HL-60 (cell line): ENCODE measurements around the gene IBA57.
"Not testable (repeated sequence)": the region's sequence is repeated elsewhere in the genome, so short reads cannot be mapped to it uniquely, and the experiment has no call there.

Source experiments
- DNase-seq, 2 experiments: peaks; one replicate each; pipeline ENCODE4 v3.0.0-alpha.2; 2010 to 2020; ENCODE audit warnings: low read depth in 1 of 2, low spot score in 1 of 2
- H3K27ac ChIP-seq: fragments of 250-450 bp; sonication (Bioruptor Pico); replicated peaks from 2 replicates; pipeline ENCODE4 v1.5.1; 2020; ENCODE audit warnings: mild to moderate bottlenecking, moderate library complexity
- H3K27me3 ChIP-seq: fragments of 250-450 bp; sonication (Bioruptor Pico); 2 replicates; pipeline ENCODE4 v1.5.1; 2021; ENCODE audit warnings: mild to moderate bottlenecking, moderate library complexity; ENCODE audit not compliant: insufficient read depth, poor library complexity, severe bottlenecking
- H3K4me3 ChIP-seq: replicated peaks from 2 replicates; pipeline ENCODE4 v1.5.1; 2011; ENCODE audit warnings: mild to moderate bottlenecking, control low read depth, low read length; ENCODE audit not compliant: insufficient read depth
- GABPA ChIP-seq: IDR thresholded peaks from 2 replicates; pipeline ENCODE4 v1.6.1; 2012; ENCODE audit warnings: low read depth
- POLR2AphosphoS5 ChIP-seq: IDR thresholded peaks from 2 replicates; pipeline ENCODE4 v1.6.1; 2012; ENCODE audit warnings: low read depth
- SPI1 ChIP-seq: IDR thresholded peaks from 2 replicates; pipeline ENCODE4 v1.6.1; 2012; ENCODE audit warnings: low read depth, mild to moderate bottlenecking, borderline replicate concordance
- TF ChIP-seq, protein P1 (sequence below): IDR thresholded peaks from one replicate; pipeline ENCODE4 v1.5.1; 2011; ENCODE audit warnings: low read length, control low read depth, inconsistent platforms; ENCODE audit not compliant: insufficient read depth
- TF ChIP-seq, protein P2 (sequence below): IDR thresholded peaks from 2 replicates; pipeline ENCODE4 v1.6.1; 2012; ENCODE audit warnings: low read depth; ENCODE audit not compliant: insufficient replicate concordance

The IBA57 gene

DNA sequence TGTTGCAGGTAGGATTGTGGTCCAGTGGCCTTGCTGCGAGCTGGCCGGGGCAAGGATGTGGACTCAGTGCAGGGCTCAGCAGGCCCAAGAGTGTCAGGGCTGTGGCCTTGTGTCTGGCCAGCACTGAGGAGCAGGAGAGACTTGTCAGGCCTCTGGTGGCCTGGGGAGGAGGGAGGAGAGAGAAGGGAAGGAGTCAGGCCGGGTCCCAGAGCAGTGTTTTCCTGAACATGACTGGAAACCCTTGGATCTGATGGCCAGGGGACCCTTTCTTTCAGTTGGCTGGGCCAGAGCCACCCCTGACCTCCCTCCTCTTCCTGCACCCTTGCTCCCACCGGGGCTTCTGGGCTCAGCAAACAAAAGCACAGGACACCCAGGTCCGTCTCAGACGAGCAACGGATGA is 5.1 kb downstream of the IBA57 start:
- Histone ChIP-seq H3K27me3 (no peaks in the 10 kb centered on the region), H3K4me3 (no peak overlapping the region), H3K27ac (no peak overlapping the region)
- no peak for TF ChIP-seq SPI1
- no peak for TF ChIP-seq GABPA
- TF ChIP-seq, protein P1, sequence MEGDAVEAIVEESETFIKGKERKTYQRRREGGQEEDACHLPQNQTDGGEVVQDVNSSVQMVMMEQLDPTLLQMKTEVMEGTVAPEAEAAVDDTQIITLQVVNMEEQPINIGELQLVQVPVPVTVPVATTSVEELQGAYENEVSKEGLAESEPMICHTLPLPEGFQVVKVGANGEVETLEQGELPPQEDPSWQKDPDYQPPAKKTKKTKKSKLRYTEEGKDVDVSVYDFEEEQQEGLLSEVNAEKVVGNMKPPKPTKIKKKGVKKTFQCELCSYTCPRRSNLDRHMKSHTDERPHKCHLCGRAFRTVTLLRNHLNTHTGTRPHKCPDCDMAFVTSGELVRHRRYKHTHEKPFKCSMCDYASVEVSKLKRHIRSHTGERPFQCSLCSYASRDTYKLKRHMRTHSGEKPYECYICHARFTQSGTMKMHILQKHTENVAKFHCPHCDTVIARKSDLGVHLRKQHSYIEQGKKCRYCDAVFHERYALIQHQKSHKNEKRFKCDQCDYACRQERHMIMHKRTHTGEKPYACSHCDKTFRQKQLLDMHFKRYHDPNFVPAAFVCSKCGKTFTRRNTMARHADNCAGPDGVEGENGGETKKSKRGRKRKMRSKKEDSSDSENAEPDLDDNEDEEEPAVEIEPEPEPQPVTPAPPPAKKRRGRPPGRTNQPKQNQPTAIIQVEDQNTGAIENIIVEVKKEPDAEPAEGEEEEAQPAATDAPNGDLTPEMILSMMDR = no peak
- no peak for TF ChIP-seq POLR2AphosphoS5
- TF ChIP-seq, protein P2, sequence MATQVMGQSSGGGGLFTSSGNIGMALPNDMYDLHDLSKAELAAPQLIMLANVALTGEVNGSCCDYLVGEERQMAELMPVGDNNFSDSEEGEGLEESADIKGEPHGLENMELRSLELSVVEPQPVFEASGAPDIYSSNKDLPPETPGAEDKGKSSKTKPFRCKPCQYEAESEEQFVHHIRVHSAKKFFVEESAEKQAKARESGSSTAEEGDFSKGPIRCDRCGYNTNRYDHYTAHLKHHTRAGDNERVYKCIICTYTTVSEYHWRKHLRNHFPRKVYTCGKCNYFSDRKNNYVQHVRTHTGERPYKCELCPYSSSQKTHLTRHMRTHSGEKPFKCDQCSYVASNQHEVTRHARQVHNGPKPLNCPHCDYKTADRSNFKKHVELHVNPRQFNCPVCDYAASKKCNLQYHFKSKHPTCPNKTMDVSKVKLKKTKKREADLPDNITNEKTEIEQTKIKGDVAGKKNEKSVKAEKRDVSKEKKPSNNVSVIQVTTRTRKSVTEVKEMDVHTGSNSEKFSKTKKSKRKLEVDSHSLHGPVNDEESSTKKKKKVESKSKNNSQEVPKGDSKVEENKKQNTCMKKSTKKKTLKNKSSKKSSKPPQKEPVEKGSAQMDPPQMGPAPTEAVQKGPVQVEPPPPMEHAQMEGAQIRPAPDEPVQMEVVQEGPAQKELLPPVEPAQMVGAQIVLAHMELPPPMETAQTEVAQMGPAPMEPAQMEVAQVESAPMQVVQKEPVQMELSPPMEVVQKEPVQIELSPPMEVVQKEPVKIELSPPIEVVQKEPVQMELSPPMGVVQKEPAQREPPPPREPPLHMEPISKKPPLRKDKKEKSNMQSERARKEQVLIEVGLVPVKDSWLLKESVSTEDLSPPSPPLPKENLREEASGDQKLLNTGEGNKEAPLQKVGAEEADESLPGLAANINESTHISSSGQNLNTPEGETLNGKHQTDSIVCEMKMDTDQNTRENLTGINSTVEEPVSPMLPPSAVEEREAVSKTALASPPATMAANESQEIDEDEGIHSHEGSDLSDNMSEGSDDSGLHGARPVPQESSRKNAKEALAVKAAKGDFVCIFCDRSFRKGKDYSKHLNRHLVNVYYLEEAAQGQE = no peak
- DNase-seq = no peak

DNA sequence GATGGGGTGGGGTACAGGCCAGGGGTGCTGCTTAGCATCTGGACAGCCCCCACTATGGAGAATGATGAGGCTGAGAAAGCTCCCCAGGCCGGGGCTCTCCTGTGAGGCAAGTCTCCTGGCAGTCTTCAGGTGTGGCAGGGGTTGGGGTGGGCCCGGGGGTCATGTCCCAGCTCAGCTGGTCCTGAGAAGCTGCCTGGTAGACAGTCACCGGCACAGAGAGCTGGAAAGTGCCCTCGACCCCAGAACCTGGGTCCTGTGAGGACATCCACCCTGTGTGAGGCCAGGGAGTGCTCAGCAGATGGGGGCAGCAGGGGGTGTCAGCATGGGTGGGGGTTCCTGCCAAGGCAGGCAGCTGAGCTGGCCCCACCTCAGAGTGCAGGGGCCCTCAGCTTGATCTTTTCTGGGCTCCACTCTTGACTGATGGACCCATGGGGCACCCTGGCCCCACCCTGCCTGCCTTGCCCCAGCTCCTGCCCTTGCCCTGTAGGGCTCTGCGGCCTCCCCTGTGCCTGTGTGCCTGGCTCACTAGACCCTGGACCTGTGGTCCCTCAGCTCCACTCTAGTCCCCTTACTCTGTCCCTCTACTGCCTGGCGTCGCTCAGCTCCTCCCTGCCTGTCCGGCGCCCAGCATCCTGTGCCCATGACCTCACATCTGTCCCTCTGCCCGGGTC is 5.8 kb downstream of the IBA57 start:
- no peak for TF ChIP-seq POLR2AphosphoS5
- TF ChIP-seq GABPA = no peak
- TF ChIP-seq, protein P2 = no peak
- TF ChIP-seq, protein P1 = no peak
- TF ChIP-seq SPI1 = no peak
- no peak for DNase-seq
- Histone ChIP-seq H3K27ac (no peak overlapping the region), H3K27me3 (no peaks in the 10 kb centered on the region), H3K4me3 (no peak overlapping the region)

DNA sequence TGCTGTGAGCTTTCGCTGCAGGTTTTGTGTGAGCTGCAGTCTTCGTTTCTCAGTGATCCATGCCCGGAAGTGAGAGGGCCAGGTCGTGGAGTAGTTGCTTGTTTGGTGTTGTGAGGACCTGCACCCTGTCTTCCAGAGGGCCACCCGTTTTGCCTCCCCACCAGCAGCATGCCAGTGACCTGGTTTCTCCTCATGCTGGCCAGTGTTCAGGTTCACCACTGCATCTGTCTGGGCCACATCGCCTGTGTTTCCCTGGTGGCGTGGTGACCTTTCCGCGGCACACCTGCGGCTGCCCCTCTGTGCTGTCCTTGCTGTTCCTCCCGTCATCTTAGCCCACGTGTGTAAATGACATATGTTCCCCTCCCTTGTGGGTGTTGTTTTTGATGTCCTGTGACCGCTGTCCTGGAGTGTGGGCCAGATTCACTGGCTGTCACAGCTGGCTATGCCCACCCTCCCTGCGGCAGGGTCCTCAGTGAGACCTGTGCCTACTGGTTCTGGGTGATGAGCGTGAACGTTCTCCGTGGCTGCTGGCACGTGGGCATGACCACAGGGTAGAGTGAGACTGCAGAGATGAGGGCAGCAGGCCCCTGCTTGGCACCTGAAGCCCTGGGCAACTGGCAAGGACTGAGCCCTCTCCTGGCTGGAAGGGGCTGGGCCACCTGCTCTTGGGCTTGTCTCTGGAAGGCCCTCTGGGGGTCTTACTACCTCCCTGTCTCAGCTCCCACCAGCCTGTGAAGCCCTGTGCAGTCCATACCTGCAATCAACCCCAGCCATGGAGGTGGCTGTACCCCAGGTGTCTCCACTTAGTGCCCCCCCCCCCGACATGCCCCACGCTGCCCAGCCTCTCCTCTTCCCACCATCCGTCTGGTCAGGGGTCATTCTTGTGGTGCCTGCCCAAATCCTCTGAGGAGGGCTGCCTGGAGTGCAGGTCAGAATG is 7.3 kb downstream of the IBA57 start:
- DNase-seq = no peak
- TF ChIP-seq, protein P1 = no peak
- no peak for TF ChIP-seq GABPA
- TF ChIP-seq, protein P2 = no peak
- TF ChIP-seq POLR2AphosphoS5 = no peak
- no peak for TF ChIP-seq SPI1
- Histone ChIP-seq H3K4me3 (no peak overlapping the region), H3K27me3 (no peaks in the 10 kb centered on the region), H3K27ac (no peak overlapping the region)

DNA sequence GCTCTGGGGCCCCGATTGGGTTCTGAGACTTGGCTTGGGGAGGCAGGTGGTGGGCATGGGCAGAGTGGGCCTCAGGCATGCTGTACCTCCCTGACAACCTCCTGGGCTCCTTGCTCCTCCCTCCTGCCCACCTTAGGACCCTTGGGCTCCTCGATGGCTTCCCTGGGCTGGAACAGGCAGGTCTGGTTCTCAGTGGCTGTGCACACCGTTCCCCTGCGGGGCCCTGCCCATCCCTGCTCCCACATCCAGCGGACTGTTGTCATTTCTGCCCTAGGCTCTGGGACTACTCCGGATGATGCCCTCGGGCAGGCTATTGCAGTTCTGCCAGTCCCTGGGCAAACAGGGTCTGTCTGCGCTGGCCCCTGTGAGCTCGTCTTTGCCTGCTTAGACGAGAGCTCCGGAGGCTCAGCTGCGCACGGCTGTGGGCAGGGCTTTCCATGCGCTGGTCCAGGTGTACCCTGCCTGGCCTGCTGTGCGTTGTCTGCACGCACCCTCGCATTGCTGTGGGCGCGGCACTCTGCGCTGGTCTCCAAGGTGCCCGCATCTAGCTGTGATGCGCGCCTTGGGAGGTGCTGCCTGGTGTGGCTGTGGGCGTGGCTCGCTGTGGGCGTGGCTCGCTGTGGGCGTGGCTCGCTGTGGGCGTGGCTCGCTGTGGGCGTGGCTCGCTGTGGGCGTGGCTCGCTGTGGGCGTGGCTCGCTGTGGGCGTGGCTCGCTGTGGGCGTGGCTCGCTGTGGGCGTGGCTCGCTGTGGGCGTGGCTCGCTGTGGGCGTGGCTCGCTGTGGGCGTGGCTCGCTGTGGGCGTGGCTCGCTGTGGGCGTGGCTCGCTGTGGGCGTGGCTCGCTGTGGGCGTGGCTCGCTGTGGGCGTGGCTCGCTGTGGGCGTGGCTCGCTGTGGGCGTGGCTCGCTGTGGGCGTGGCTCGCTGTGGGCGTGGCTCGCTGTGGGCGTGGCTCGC is 8.2 kb downstream of the IBA57 start:
- not testable (repeated sequence) for DNase-seq, H3K4me3 ChIP-seq, H3K27me3 ChIP-seq, H3K27ac ChIP-seq
